VCaP (cell line): ENCODE measurements around the gene CKS1B.
A peak's percentile ranks its signal among the peaks of the same experiment; 100 is the strongest.

Experiments
- H3K27ac ChIP-seq: fragments of 450-650 bp; 2 replicates; pipeline ENCODE4 v1.5.1; 2017
- CTCF ChIP-seq: fragments of 450-650 bp; conservative IDR thresholded peaks from 2 replicates; pipeline ENCODE4 v1.5.1; 2017; ENCODE audit warnings: mild to moderate bottlenecking, moderate library complexity

CKS1B gene

GRCh38 chr1:155007251-155007828, 32.9 kb downstream of the CKS1B start:
- no peak for TF ChIP-seq CTCF
- H3K27ac ChIP-seq: peak overlapping the region; percentile 100

DNA sequence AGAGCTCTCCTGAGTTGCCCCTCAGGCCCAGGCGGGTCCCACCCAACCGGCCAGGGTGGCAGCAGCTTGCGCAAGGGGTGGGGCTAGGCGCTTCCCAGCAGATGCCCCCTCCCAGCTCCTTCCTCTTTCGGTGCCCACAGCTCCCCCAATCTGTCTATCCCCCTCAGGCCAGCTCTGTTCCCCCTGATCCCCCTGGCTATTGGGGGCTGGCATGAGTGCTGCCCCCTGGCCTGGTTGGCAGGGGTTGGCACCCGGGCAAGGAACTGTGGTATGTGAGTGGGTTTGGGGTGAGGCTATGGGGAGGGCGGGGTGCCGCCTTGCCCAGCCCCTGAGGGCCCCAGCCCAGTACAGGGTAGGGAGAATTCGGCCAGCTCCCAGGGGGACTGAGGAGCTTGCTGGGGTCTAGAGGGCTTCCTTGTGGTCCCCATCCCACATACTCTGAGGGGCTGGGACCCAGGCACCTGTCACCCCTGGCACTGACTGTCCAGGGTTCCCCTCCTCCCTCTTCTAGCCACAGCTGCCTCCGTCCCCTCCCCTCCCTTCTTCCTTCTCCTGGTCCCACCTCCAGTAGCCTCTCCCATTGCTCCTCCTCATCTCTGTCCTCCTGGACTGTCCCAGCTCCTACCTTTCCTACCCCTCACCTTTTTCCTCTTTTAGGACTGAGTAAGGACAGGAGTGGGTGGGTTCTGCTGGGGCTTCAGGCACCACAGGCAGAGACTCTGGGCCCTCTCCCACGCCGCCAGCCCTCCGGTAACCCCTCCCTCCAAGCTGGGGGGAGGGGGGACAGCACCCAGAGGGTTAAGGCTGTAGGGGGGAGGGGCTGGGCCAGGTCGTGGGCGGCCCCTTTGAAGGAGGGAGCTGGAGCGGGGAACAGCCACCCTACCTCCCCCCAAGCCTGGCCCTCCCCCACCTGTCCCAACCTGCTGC, 33.8 kb downstream of the CKS1B start:
- no peak for TF ChIP-seq CTCF
- peak overlapping the region; percentile 100 for H3K27ac ChIP-seq

DNA sequence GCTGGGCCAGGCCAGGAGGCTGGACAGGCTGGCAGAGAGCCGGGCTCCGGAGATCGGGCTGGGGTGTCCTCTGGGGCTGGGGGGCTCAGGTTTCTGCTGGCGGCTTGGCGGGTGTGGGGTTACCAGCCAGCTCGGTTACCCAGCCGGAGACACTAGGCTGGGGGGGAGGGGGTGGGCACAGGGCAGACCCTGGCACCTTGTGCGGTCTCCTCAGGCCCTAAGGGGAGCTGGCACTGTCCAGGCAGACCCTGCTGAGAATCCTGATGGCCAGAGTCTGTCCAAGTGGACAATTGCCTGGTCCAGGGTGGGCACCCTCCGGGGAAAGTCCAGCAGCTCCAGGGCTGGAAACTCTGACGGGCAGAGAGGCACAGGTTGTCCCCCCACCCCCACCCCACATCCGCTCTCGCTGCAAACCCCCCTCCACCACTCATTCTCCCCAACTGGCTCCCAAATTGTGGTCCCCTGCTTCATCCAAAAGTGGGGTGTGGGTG, 34.8 kb downstream of the CKS1B start:
- TF ChIP-seq CTCF: no peak
- peak overlapping the region; percentile 100 for H3K27ac ChIP-seq

DNA sequence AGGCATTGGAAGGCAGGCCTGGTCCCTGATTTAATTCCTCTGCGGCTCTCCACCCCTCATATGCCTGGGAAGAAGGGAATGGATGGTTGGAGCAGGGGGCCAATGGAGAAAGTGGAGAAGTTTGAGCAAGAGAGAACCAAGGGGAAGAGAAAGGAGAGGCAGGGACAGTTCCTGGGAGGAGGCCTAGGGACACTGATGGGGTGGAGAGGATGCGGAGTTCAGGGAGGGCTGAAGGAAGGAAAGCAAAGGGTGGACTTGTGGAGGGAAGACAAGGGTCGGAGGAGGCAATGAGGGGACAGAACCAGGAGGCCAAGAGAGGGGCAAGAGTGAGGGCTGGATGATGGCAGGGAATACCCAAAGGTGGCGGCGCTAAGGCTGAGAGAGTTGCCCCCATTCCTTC, 35.3 kb downstream of the CKS1B start:
- TF ChIP-seq CTCF: no peak
- H3K27ac ChIP-seq: peak overlapping the region; percentile 100

DNA sequence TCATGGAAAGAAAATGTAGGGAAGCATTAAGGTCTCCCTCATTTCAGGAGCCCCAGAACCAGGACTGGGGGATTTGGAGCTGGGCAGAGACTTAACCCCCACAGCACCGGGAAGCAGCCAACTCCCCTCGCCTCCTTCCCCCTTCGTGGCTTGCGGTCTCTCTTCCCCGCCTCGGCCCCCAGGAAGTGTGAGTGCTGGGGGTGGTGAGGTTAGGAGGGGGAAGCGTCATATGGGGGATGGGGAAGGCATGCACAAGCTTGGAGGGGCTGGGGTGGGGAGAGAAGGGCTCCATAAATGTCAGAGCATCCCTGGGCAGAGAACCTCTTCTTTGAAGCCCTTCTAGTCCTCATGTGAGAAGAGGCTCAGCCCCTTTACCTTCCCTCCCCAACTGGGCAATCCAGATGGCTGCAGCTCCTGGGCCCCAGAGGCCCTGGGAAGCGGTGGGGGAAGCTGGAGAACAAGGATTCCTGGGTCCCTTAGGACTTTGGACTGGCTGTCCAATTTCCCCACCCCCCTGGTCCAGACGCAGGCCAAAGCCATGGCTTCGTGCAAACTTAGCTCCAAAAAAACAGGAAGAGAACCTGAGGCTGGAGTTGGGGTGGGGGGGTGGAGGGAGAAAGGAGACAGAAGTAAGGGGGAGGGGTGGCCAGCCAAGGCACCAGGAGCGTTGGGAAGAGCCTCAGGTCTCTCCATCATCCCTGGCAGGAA, 35.9 kb downstream of the CKS1B start:
- peak overlapping the region; percentile 100 for H3K27ac ChIP-seq
- TF ChIP-seq CTCF: no peak

DNA sequence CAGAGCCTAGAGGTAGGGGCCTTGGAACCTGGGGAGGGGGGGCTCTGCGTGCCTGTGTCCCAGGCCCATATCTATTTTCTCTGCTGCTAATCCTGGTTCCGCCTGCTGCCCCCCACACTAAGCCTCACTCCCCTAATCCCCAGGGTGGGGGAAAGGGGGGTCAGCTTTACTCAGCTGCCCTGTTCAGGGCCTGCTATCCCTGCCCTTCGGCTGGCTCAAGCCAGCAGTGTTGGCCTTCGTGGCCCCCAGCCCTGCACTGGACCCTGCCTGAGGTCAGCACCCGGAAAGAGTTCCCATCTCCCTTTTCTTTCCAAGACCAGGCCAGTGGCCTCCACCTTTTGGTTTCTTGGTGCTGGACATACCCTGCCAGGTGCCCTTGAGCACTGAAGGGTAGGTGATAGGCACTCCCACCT, 36.5 kb downstream of the CKS1B start:
- H3K27ac ChIP-seq: peak overlapping the region; percentile 100
- no peak for TF ChIP-seq CTCF
